Stimulated activated naive CD4-positive, alpha-beta T cell treated with Interleukin-2 at 50 U/mL for 16 hours (primary cell): Measurements from ENCODE around the gene PDLIM5.
"Not testable (repeated sequence)": the region's sequence is repeated elsewhere in the genome, so short reads cannot be mapped to it uniquely, and the experiment has no call there.

Experiments
- DNase-seq: peaks from one replicate; lab custom pipeline; 2025; lab: John Stamatoyannopoulos, UW

Gene PDLIM5

GRCh38 chr4:94495408-94495807, 43.7 kb downstream of the PDLIM5 start:
- DNase-seq: no peak

DNA sequence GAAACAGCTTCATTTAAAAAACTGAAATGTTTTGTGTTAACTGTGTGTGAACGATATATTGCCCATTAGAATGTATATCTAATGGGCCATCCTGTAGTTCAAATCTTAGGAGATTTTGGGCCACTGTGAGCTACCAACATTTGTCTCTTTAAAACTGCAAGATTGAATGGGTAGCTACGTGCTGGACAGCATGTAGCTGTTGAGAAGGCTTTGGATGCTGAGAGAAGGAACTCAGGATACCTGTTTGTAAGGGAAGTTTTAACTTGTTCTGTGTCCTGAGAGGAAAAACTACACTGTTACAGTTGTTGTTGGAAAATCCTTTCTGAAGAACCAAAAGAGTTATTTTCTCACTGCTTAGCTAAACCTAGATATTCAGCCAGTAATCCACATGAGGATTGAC, 45.9 kb downstream of the PDLIM5 start:
- DNase-seq: no peak

DNA sequence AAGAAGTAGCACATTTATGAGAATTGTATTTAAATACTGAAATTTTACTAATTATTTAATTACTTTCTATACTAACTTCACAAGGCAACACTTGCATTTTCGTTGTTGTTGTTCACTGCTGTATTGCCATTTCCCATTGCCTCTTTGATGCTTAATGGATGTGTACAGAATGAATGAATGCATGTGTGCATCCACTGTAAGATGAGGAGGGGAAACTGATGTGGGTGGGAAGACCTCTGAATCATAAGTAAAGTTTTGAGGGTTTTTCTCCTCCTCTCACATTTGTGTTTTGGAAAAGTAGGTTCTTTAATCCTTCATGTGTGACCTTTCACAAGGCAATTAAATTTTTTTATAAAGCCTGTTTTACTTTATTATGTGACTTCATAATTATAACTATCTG, 46.8 kb downstream of the PDLIM5 start:
- DNase-seq: no peak

DNA sequence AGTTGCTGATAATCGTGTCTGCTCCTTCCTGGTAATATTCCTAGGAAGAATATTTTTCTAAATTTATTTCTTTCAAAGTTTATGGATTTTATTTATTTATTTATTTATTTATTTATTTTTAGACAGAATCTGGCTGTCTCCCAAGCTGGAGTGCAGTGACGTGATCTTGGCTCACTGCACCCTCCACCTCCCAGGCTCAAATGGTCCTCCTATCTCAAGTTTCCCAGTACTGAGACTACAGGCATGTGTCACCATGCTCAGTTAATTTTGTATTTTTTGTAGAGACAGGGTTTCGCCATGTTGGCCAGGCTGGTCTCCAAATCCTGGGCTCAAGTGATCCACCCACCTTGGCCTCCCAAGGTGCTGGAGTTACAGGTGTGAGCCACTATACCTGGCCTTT, 48.9 kb downstream of the PDLIM5 start:
- no peak for DNase-seq

DNA sequence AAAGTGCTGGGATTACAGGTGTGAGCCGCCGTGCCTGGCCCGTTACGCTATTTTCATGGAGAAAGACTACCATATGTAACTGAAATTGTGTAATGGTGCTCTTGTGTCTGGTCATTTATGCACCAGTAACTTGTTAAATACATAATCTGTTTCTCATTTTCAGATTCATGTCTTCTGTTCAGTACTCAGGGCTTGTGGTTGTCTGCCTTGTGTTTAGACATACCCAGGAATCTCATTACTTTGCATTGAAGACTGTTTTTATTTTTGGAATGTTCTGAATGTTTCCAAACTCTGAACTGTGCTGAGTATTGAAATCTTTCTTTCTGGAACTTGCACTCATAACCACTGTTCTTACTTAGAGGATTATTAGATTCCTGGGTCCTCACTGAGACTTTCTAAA, 52.8 kb downstream of the PDLIM5 start:
- no peak for DNase-seq

DNA sequence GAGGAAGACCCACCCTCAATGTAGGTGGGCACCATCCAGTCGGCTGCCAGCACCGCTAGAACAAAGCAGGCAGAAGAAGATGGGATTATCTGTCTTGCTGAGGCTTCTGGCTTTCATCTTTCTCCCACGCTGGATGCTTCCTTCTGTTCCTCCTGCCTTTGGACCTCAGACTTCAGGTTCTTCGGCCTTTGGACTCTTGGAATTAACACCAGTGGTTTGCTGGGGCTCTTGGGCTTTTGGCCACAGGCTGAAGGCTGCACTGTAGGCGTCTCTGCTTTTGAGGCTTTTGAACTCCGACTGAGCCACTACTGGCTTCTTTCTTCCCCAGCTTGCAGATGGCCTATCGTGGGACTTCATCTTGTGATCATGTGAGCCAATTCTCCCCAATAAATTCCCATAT, 55.1 kb downstream of the PDLIM5 start:
- DNase-seq: no peak

GRCh38 chr4:94507281-94507680, 55.5 kb downstream of the PDLIM5 start:
- no peak for DNase-seq

DNA sequence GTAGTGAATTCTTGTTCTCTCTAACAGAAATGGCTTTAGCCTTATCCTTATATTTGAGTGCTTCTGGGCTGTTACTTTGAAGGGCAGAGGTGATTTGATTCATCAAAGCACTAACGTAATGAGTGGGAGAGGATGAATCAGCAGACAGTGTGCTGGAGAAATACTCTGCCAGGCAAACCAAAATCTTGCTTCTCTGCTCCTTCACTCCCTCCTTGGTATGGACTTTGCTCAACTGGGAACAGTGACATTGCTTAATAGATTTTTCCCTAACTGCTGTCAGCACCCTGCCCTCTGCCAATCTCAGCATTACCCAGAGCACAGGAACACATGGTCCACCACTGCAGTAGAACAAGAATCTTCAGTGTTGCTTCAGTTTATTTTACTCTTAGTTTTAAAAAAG, 56.0 kb downstream of the PDLIM5 start:
- DNase-seq: no peak

- DNase-seq: no peak
These were observed 56.6 kb downstream of the PDLIM5 start for GRCh38 chr4:94508296-94508695.

GRCh38 chr4:94508806-94509205, 57.1 kb downstream of the PDLIM5 start:
- no peak for DNase-seq

DNA sequence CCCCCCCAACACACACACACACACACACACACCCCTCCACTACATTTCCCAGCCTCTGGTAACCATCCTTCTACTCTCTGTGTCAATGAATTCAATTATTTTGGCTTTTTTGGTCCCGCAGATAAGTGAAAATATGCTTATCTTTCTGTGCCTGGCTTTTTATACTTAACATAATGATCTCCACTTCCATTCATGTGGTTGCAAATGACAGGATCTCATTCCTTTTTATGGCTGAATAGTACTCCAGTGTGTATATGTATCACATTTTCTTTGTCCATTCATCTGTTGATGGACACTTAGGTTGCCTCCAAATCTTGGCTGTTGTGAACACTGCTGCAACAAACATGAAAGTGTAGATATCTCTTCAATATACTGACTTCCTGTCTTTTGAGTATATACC, 59.8 kb downstream of the PDLIM5 start:
- DNase-seq: no peak

DNA sequence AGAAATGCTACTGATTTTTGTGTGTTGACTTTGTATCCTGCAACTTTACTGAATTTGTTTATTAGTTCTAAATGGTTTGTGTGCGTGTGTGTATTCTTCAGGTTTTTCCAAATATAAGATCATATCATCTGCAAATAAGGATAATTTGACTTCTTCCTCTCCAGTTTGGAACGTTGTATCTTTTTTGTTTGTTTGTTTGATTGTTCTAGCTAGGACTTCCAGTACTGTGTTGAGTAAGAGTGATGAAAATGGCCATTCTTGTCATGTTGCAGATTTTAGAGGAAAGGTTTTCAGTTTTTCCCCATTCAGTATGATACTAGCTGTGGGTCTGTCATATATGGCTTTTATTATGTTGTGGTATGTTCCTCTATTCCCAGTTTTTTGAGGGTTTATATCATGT, 61.8 kb downstream of the PDLIM5 start:
- not testable (repeated sequence) for DNase-seq

- no peak for DNase-seq
These were observed 63.6 kb downstream of the PDLIM5 start for GRCh38 chr4:94515365-94515764.

GRCh38 chr4:94516067-94516466, 64.3 kb downstream of the PDLIM5 start:
- DNase-seq: no peak

GRCh38 chr4:94516999-94517398, 65.3 kb downstream of the PDLIM5 start:
- DNase-seq: no peak

DNA sequence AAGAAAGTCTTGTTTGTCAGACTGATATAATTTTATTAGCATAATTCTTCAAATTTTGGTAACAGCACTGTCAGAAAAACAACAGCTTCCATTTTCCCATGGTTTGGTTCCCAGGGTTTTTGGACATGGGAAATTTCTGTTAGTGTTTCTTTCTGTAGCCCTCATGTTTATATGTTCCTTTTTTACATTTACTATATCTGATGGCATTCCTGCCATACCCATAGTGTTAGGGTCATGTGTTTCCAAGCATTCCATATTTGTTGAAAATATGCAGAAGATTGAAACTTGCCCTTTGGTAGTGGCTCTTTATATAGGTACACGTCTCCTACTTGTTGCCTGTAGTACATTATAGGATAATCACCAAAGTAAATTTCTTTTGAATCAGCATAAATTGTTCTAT, 65.8 kb downstream of the PDLIM5 start:
- no peak for DNase-seq

- DNase-seq: no peak
These were observed 67.3 kb downstream of the PDLIM5 start for GRCh38 chr4:94519019-94519418.

GRCh38 chr4:94519925-94520789, 68.4 kb downstream of the PDLIM5 start:
- no peak for DNase-seq

DNA sequence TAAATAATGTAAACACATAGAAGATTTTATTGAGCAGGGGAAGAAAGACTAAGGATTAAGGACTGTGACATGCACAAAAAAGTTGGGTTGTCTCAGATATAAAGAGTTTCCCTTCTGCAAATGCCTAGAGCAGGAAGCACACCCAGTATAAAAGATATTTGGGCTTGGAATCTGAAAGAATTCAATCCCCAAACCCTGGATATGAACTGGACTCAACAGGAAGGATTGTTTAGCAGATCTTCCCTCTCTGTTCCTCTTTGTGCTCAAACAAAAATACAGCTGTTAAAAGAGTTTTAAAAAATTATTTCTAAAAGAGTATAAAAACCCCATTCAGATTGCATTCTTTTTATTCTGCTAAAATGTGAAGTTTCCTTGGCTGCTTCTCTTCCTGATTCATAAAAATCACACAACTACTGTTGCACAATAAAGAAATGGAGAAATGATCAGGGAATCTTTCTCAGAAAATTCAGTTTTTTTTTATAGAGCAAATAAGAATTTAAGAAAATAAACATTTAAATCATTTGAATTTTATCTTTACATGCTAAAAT, 71.4 kb downstream of the PDLIM5 start:
- no peak for DNase-seq

DNA sequence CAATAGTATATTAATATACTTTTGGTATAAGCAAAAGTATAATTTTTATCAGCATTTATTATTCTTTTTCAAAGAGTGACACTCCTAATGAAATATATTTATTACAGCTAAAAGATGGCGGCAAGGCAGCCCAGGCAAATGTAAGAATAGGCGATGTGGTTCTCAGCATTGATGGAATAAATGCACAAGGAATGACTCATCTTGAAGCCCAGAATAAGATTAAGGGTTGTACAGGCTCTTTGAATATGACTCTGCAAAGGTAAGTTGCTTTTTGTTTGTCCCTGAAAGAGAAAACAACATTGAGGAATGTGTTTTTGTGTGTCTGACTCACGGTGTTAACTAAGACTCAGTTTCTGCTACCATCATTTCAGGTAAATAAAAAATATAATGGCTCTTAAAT, 71.9 kb downstream of the PDLIM5 start:
- DNase-seq: no peak

DNA sequence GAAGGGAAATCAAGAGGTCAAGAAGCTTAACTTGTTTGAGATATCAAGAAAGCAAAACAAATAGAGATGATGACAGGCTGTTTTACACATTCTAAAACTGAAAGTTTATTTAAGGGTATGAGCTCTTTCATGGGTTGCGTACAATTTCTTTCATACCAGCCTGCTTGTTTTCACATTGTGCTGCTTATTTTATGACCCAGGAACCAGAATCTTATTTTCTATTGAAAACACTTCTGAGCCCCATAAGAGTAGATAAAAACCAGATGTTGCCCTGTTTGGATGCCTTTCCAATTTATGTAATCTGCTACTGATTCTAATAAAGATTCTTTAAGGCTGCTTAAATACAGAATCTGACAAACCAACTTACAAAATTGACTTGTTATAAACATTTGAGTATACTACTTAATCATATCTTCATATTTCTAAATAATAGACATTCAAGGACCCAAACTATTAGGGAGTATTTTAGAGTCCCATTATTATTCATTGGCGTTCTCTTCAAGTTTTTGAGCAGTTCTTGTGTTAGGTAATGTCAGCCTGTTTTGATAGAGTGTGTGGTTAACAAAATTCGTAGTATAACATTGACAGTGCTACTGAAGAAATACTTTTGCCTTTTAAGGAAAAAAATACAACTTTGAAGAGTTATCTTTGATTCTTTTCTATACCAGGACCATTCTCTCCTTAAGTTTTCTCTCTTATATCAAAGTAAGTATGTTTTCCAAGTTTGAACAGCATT, 74.4 kb downstream of the PDLIM5 start:
- DNase-seq: no peak

DNA sequence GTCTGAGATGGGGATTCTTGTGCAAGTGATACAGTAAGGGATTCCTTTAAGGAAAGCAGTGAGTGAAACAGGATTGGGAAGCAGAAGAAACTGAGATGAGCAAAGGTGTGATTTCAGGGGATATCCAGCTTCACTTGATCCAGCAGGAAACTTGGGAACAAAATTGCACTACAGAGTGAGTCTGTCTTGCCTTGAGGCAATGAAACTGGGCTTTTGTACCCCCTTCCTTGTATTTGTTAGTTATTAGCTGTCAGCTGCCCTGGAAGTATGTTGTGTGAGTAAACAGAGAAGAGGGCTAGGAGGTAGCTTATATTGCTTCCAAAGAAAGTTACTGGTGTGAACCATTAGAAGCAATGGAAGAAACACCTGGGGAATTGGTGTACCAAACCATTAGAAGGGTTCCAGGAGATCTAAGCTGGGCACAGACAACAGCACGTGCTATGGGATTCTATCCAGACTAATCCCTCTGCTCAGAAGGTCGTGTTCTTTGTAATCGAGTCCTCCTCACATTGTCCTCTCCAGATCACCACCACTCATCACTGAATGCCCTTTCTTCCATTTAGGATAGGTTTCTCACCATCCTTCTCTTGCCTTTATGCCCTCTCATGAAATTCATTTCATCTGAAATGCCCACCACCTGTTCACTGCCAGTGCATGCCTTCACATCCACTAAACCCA, 76.0 kb downstream of the PDLIM5 start:
- no peak for DNase-seq
